WTC11 (cell line): Measurements from ENCODE around the gene C10orf67. TPM values are rescaled to one million over a fixed set of nuclear protein-coding genes. Genes with fewer than 3 reads are reported as not detected.
A peak's percentile ranks its signal among the peaks of the same experiment; 100 is the strongest.

Source experiments
- ATAC-seq: fragments of 200-7000 bp; cut with Tn5 transposase; 2 replicates; pipeline ENCODE4 v1.10.0; 2021; ENCODE audit warnings: mild to moderate bottlenecking, moderate library complexity
- CTCF ChIA-PET: fragments of 300-600 bp; sonication (Branson Sonifier 250); formaldehyde crosslinking; loops from one replicate; lab custom pipeline; 2021; ENCODE audit warnings: antibody characterized with exemption; lab: Charles Lee
- POLR2A ChIA-PET: fragments of 350-600 bp; sonication (Branson Sonifier 250); formaldehyde crosslinking; loops from one replicate; lab custom pipeline; 2021; ENCODE audit warnings: antibody characterized with exemption; lab: Charles Lee
- DNase-seq: peaks from one replicate; pipeline ENCODE4 v3.0.0; 2021; ENCODE audit warnings: low spot score
- H3K27ac Mint-ChIP-seq: 2 replicates; pipeline ENCODE4 v1.8.0; 2021; ENCODE audit warnings: mixed read lengths
- H3K27me3 Mint-ChIP-seq: 2 replicates; pipeline ENCODE4 v1.8.0; 2021; ENCODE audit warnings: low read depth, mild to moderate bottlenecking, moderate library complexity, mixed read lengths
- H3K36me3 Mint-ChIP-seq: 2 replicates; pipeline ENCODE4 v1.8.0; 2021; ENCODE audit warnings: mixed read lengths
- H3K4me1 Mint-ChIP-seq: 2 replicates; pipeline ENCODE4 v1.8.0; 2022; ENCODE audit warnings: mixed read lengths
- H3K4me3 Mint-ChIP-seq: 2 replicates; pipeline ENCODE4 v1.8.0; 2021; ENCODE audit warnings: mild to moderate bottlenecking, moderate library complexity, mixed read lengths
- H3K9me3 Mint-ChIP-seq: 2 replicates; pipeline ENCODE4 v1.8.0; 2021; ENCODE audit warnings: mixed read lengths
- AR ChIP-seq: fragments of 250-450 bp; sonication (Bioruptor Pico); IDR thresholded peaks from 2 replicates; pipeline ENCODE4 v1.9.0; 2021; ENCODE audit warnings: mild to moderate bottlenecking
- ERG ChIP-seq: fragments of 250-450 bp; sonication (Bioruptor Pico); IDR thresholded peaks from 2 replicates; pipeline ENCODE4 v1.8.0; 2021; ENCODE audit warnings: mild to moderate bottlenecking
- ESRRA ChIP-seq: sonication (generic); formaldehyde crosslinking; IDR thresholded peaks from 2 replicates; pipeline ENCODE4 v1.8.1; 2022; ENCODE audit warnings: mild to moderate bottlenecking, missing genetic modification reagents, borderline replicate concordance
- FOXJ3 ChIP-seq: sonication (generic); formaldehyde crosslinking; IDR thresholded peaks from 2 replicates; pipeline ENCODE4 v1.9.0; 2021; ENCODE audit warnings: missing genetic modification reagents, mild to moderate bottlenecking, borderline replicate concordance
- FOXP4 ChIP-seq: sonication (generic); formaldehyde crosslinking; IDR thresholded peaks from 2 replicates; pipeline ENCODE4 v1.8.0; 2022; ENCODE audit warnings: mild to moderate bottlenecking, missing genetic modification reagents
- MLX ChIP-seq: sonication (generic); formaldehyde crosslinking; IDR thresholded peaks from 2 replicates; pipeline ENCODE4 v1.8.1; 2023; ENCODE audit warnings: mild to moderate bottlenecking, missing genetic modification reagents, moderate library complexity
- NFYB ChIP-seq: sonication (generic); formaldehyde crosslinking; conservative IDR thresholded peaks from 2 replicates; pipeline ENCODE4 v1.8.0; 2022; ENCODE audit warnings: low read depth, missing genetic modification reagents
- NR1H2 ChIP-seq: sonication (generic); formaldehyde crosslinking; IDR thresholded peaks from 2 replicates; pipeline ENCODE4 v1.9.0; 2021; ENCODE audit warnings: mild to moderate bottlenecking, moderate library complexity, missing genetic modification reagents
- STAT6 ChIP-seq: sonication (generic); formaldehyde crosslinking; conservative IDR thresholded peaks from 2 replicates; pipeline ENCODE4 v1.8.1; 2023; ENCODE audit warnings: mild to moderate bottlenecking, low read depth, missing genetic modification reagents, moderate library complexity
- TCF7 ChIP-seq: sonication (generic); formaldehyde crosslinking; IDR thresholded peaks from 2 replicates; pipeline ENCODE4 v1.8.0; 2022; ENCODE audit warnings: mild to moderate bottlenecking, low read depth, missing genetic modification reagents, moderate library complexity
- TEAD1 ChIP-seq: sonication (generic); formaldehyde crosslinking; IDR thresholded peaks from 2 replicates; pipeline ENCODE4 v1.8.0; 2022; ENCODE audit warnings: mild to moderate bottlenecking, missing genetic modification reagents
- TEAD4 ChIP-seq: sonication (generic); formaldehyde crosslinking; IDR thresholded peaks from 2 replicates; pipeline ENCODE4 v1.8.0; 2022; ENCODE audit warnings: mild to moderate bottlenecking, missing genetic modification reagents
- TP53 ChIP-seq: sonication (generic); formaldehyde crosslinking; IDR thresholded peaks from 2 replicates; pipeline ENCODE4 v1.8.1; 2023; ENCODE audit warnings: mild to moderate bottlenecking, missing genetic modification reagents
- USF2 ChIP-seq: sonication (generic); formaldehyde crosslinking; IDR thresholded peaks from 2 replicates; pipeline ENCODE4 v1.8.1; 2023; ENCODE audit warnings: mild to moderate bottlenecking, missing genetic modification reagents, moderate library complexity
- ZNF232 ChIP-seq: sonication (generic); formaldehyde crosslinking; IDR thresholded peaks from 2 replicates; pipeline ENCODE4 v1.8.0; 2022; ENCODE audit warnings: mild to moderate bottlenecking, missing genetic modification reagents
- ZNF396 ChIP-seq: fragments of 250-450 bp; sonication (Bioruptor Pico); IDR thresholded peaks from 2 replicates; pipeline ENCODE4 v1.8.0; 2021; ENCODE audit warnings: mild to moderate bottlenecking, moderate library complexity, borderline replicate concordance
- ZNF671 ChIP-seq: fragments of 250-450 bp; sonication (Bioruptor Pico); IDR thresholded peaks from 2 replicates; pipeline ENCODE4 v1.8.0; 2021; ENCODE audit warnings: mild to moderate bottlenecking
- total RNA-seq: library from RNA; stranded (reverse); gene quantifications from 3 replicates; pipeline ENCODE4 v1.2.3, GENCODE V29; 2021

C10orf67 gene
- total RNA-seq, 1 experiment from 2014 or later: not detected

GRCh38 chr10:23363793-23364135 lies 19.2 kb upstream of the C10orf67 start (continued):
- no peak for TF ChIP-seq STAT6
- no peak for TF ChIP-seq NFYB (CRISPR knock-in tag)
- TF ChIP-seq FOXJ3: no peak
- no peak for TF ChIP-seq TEAD4 (CRISPR knock-in tag)
- TF ChIP-seq ZNF671 (CRISPR knock-in tag): no peak
- no peak for TF ChIP-seq NR1H2 (CRISPR knock-in tag)
- TF ChIP-seq USF2: no peak
- TF ChIP-seq AR: no peak
- TF ChIP-seq, all 79 proteins: peak for 0

GRCh38 chr10:23362879-23363792 lies 18.5 kb upstream of the C10orf67 start:
- Mint-ChIP-seq H3K9me3 (0 out of 2 replicates have a peak, but pooled peaks cover 5% of the 10 kb centered on the region), H3K27ac (no peak overlapping the region), H3K4me1 (no peaks in the 10 kb centered on the region), H3K36me3 (no peaks in the 10 kb centered on the region), H3K4me3 (no peak overlapping the region), H3K27me3 (no peaks in the 10 kb centered on the region)
- POLR2A ChIA-PET: interaction anchor here (0.7 kb wide), 1 partner anchor 88 kb away, joined by 5 read pairs; no protein-coding TSS in a partner anchor
- DNase-seq: no peak
- ATAC-seq: peak; percentile 30
- TF ChIP-seq MLX (CRISPR knock-in tag) (no peak), TP53 (no peak), TEAD1 (CRISPR knock-in tag) (no peak), TCF7 (CRISPR knock-in tag) (no peak), ZNF396 (CRISPR knock-in tag) (no peak), ESRRA (CRISPR knock-in tag) (no peak), FOXP4 (CRISPR knock-in tag) (no peak), ZNF232 (CRISPR knock-in tag) (no peak), ERG (CRISPR knock-in tag) (no peak), TEAD4 (CRISPR knock-in tag) (no peak)
- CTCF ChIA-PET: interaction anchor here (0.5 to 1.1 kb wide), 2 partner anchors 8 to 19 kb away, joined by 3 read pairs; partner anchors contain the start of gene C10orf67
